NCI-H226 (cell line): ENCODE results near the gene PTPRN2.

ENCODE experiments used
- DNase-seq: peaks from one replicate; pipeline ENCODE4 v3.0.0-alpha.2; 2015

PTPRN2 gene

GRCh38 chr7:158097453-158098124 is 490.0 kb downstream of the PTPRN2 start:
- no peak for DNase-seq

- DNase-seq: no peak
These were observed 490.5 kb downstream of the PTPRN2 start for GRCh38 chr7:158097106-158097452.

GRCh38 chr7:158096582-158096981 is 491.0 kb downstream of the PTPRN2 start:
- DNase-seq: no peak

- DNase-seq: no peak
These were observed 492.9 kb downstream of the PTPRN2 start for GRCh38 chr7:158094671-158095226.

- no peak for DNase-seq
These were observed 493.6 kb downstream of the PTPRN2 start for GRCh38 chr7:158094046-158094445.

GRCh38 chr7:158093156-158093796 is 494.3 kb downstream of the PTPRN2 start:
- no peak for DNase-seq

- no peak for DNase-seq
These were observed 500.4 kb downstream of the PTPRN2 start for GRCh38 chr7:158087196-158087595.

- no peak for DNase-seq
These were observed 501.6 kb downstream of the PTPRN2 start for GRCh38 chr7:158085741-158086695.

GRCh38 chr7:158084555-158084954 is 503.1 kb downstream of the PTPRN2 start:
- DNase-seq: no peak

- DNase-seq: no peak
These were observed 503.9 kb downstream of the PTPRN2 start for GRCh38 chr7:158083526-158084310.

GRCh38 chr7:158082761-158083160 is 504.9 kb downstream of the PTPRN2 start:
- DNase-seq: no peak

- no peak for DNase-seq
These were observed 506.7 kb downstream of the PTPRN2 start for GRCh38 chr7:158080899-158081445.

- DNase-seq: no peak
These were observed 509.4 kb downstream of the PTPRN2 start for GRCh38 chr7:158077934-158078910.

GRCh38 chr7:158077151-158077840 is 510.3 kb downstream of the PTPRN2 start:
- no peak for DNase-seq

GRCh38 chr7:158076656-158077055 is 511.0 kb downstream of the PTPRN2 start:
- no peak for DNase-seq

- DNase-seq: no peak
These were observed 511.4 kb downstream of the PTPRN2 start for GRCh38 chr7:158076215-158076614.

- no peak for DNase-seq
These were observed 512.0 kb downstream of the PTPRN2 start for GRCh38 chr7:158075633-158076001.

- DNase-seq: no peak
These were observed 512.6 kb downstream of the PTPRN2 start for GRCh38 chr7:158074896-158075632.
